GM12865 (cell line): ENCODE measurements around the gene MUC20.
"Not testable (repeated sequence)": the region's sequence is repeated elsewhere in the genome, so short reads cannot be mapped to it uniquely, and the experiment has no call there.

ENCODE experiments used
- DNase-seq: peaks from one replicate; pipeline ENCODE4 v3.0.0; 2010; ENCODE audit warnings: low read depth
- H3K4me3 ChIP-seq: 2 replicates; pipeline ENCODE4 v1.5.1; 2011; ENCODE audit warnings: mild to moderate bottlenecking, low read depth, low read length, control low read depth
- TF ChIP-seq, protein P1 (sequence below): IDR thresholded peaks from 2 replicates; pipeline ENCODE4 v1.5.1; 2011; ENCODE audit warnings: low read length, control low read depth, low read depth, inconsistent platforms; ENCODE audit not compliant: insufficient read depth; ENCODE audit errors: missing control alignments

Gene MUC20

DNA sequence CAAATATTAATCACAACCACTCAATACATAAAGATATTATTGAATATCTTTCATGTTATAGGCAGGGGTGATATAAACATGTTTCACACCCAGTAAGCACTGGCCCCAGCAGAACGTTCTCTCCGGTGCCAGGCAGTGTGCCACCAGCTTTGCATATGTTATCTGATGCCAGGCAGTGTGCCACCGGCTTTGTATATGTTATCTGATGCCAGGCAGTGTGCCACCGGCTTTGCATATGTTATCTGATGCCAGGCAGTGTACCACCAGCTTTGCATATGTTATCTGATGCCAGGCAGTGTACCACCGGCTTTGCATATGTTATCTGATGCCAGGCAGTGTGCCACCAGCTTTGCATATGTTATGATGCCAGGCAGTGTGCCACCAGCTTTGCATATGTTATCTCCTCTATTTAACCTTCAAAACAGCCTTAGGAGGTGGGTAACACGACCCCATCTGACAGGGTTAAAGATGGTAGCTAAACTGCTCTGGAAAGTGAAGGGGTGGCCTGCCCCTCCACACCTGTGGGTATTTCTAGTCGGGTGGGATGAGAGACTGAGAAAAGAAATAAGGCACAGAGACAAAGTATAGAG lies 6.9 kb downstream of the MUC20 start:
- DNase-seq, result no peak
- TF ChIP-seq, protein P1, sequence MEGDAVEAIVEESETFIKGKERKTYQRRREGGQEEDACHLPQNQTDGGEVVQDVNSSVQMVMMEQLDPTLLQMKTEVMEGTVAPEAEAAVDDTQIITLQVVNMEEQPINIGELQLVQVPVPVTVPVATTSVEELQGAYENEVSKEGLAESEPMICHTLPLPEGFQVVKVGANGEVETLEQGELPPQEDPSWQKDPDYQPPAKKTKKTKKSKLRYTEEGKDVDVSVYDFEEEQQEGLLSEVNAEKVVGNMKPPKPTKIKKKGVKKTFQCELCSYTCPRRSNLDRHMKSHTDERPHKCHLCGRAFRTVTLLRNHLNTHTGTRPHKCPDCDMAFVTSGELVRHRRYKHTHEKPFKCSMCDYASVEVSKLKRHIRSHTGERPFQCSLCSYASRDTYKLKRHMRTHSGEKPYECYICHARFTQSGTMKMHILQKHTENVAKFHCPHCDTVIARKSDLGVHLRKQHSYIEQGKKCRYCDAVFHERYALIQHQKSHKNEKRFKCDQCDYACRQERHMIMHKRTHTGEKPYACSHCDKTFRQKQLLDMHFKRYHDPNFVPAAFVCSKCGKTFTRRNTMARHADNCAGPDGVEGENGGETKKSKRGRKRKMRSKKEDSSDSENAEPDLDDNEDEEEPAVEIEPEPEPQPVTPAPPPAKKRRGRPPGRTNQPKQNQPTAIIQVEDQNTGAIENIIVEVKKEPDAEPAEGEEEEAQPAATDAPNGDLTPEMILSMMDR, result no peak
- H3K4me3 ChIP-seq, result no peak overlapping the region

GRCh38 chr3:195728789-195729188 lies 8.0 kb downstream of the MUC20 start:
- not testable (repeated sequence) for DNase-seq, H3K4me3 ChIP-seq

DNA sequence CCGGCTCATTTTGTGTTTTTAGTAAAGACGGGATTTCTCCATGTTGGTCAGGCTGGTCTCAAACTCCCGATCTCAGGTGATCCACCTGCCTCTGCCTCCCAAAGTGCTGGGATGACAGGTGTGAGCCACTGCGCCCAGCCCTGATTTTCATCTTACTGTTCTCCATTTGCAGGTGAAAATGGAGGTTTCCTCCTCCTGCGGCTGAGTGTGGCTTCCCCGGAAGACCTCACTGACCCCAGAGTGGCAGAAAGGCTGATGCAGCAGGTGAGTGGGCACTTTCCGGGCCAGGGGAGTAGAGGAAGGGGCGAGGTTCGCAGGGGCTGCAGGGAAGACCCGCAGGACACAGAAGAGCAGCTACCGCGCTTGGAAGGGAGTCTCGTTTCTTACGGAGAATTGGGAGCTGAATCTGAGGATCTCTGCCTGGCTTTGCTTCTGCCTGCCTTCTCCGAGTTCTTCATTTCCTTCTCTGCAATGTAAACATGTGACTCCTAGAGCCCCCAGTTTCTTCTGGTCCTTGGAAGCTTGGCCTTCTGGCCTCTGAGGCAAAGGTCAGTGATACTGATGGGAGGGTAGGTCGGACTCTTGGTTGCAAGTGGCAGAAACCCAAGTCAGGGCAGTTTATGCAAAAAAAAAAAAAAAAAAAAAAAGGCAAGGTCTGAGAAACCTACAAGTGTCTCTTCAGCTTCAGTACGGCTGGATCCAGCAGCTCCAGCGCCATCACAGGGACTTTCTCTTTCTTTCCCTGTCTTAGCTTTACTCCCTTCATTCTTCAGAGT lies 8.9 kb downstream of the MUC20 start:
- TF ChIP-seq, protein P1, result no peak
- H3K4me3 ChIP-seq, result no peak overlapping the region
- DNase-seq, result no peak

DNA sequence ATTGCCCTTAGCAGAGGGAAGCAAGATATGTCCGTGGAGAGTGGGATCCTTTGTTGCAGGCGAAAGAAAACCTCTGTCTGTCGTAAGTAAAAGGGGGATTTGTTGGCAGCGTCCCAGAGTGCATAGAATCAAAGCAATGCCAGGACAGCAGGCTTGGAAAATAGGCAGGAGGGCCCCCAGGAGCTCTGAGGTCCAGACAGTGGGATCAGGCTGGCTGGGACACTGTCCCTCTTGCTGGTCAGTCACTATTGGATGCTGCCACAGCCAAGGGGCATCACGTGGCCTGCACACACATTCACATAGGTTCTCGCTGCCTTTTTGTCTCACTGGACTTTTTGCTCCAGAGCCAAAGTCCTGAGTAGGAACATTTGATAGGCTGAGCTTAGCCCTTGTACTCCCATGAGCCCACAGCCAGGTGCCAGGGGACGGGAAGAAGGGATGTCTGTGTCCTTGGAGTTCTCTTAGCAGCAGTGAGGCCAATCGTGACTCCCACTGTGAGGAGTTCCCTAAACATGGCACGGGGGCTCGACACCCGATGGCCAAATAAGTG lies 10.7 kb downstream of the MUC20 start:
- no peak for DNase-seq
- TF ChIP-seq, protein P1, result no peak
- H3K4me3 ChIP-seq, result no peak overlapping the region

- DNase-seq, result no peak
- TF ChIP-seq, protein P1, result no peak
- H3K4me3 ChIP-seq, result no peak overlapping the region
Measured at GRCh38 chr3:195732940-195733339, 12.2 kb downstream of the MUC20 start.

DNA sequence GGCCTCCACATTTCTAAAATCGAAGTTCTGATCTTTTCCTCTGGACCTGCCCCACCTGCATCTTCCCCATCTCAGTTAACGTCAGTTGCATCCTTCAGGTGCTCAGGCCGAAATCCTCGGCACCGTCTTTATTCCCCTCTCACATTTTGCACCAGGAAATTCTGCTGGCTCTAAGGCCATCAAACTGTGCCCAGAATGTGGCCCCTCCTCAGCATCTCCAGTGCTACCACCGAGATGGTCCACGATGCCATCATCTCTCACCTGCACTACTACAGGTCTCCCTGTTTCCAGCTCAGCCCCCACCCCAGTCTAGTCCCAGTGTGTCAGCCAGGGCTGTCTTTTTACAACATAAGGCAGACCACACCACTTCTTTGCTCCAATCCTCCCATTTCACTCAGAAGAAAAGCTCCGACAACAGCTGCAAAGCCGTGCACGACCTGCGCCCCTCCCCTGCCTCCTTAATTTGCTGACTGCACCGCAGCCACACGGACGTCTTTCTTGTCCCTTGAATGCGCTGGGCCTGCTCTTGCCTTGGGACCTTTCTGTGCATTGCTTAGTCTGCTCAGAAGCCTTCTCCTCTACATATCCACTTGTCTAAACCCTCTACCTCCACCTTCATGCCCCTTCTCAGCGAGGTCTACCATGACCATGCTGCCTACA lies 14.4 kb downstream of the MUC20 start:
- no peak for DNase-seq
- TF ChIP-seq, protein P1, result no peak
- H3K4me3 ChIP-seq, result no peak overlapping the region

GRCh38 chr3:195736866-195737490 lies 16.2 kb downstream of the MUC20 start:
- H3K4me3 ChIP-seq, result no peak overlapping the region
- no peak for DNase-seq
- TF ChIP-seq, protein P1, result no peak

- H3K4me3 ChIP-seq, DNase-seq: not testable (repeated sequence)
Measured at GRCh38 chr3:195737782-195738181, 17.0 kb downstream of the MUC20 start.
